Fibroblast of lung (primary cell): ENCODE results near the gene CAPZB.

Experiments used
- EZH2 ChIP-seq: IDR thresholded peaks from 2 replicates; pipeline ENCODE4 v1.5.1; 2012; ENCODE audit warnings: low read length, control low read depth, mild to moderate bottlenecking; ENCODE audit errors: missing control alignments
- TF ChIP-seq, protein P1 (sequence below), 2 donors: IDR thresholded peaks in 1 of 2; conservative IDR thresholded peaks in 1 of 2; 1 replicate in 1 of 2; 2 replicates in 1 of 2; pipeline ENCODE4 v1.5.1; 2011 to 2012; ENCODE audit warnings: low read length in 2 of 2, control low read depth in 1 of 2, inconsistent platforms in 1 of 2, low read depth in 1 of 2, mild to moderate bottlenecking in 1 of 2

GRCh38 chr1:19368050-19368449, 117.3 kb downstream of the CAPZB start:
- TF ChIP-seq, protein P1, sequence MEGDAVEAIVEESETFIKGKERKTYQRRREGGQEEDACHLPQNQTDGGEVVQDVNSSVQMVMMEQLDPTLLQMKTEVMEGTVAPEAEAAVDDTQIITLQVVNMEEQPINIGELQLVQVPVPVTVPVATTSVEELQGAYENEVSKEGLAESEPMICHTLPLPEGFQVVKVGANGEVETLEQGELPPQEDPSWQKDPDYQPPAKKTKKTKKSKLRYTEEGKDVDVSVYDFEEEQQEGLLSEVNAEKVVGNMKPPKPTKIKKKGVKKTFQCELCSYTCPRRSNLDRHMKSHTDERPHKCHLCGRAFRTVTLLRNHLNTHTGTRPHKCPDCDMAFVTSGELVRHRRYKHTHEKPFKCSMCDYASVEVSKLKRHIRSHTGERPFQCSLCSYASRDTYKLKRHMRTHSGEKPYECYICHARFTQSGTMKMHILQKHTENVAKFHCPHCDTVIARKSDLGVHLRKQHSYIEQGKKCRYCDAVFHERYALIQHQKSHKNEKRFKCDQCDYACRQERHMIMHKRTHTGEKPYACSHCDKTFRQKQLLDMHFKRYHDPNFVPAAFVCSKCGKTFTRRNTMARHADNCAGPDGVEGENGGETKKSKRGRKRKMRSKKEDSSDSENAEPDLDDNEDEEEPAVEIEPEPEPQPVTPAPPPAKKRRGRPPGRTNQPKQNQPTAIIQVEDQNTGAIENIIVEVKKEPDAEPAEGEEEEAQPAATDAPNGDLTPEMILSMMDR (conservative IDR thresholded peaks at IDR 0.05 in 1 of 2, IDR thresholded peaks at IDR 0.05 in 1 of 2; ENCODE audit: low read depth in 1 of 2, low read length in 2 of 2): no peak
- TF ChIP-seq EZH2: no peak
